H1 (cell line): ENCODE measurements around the gene ARHGEF40. TPM values are rescaled to one million over a fixed set of nuclear protein-coding genes. Genes with fewer than 3 reads are reported as not detected.

Experiments used
- CTCF ChIA-PET: fragments of 300-600 bp; sonication (Branson Sonifier 250); formaldehyde crosslinking; loops from one replicate; lab custom pipeline; 2021; ENCODE audit not compliant: partially characterized antibody; lab: Charles Lee
- POLR2A ChIA-PET: fragments of 300-600 bp; sonication (Branson Sonifier 250); formaldehyde crosslinking; loops from one replicate; lab custom pipeline; 2021; ENCODE audit warnings: inconsistent platforms; ENCODE audit not compliant: partially characterized antibody; lab: Charles Lee
- DNase-seq, 2 experiments: peaks; one replicate each; pipeline versions ENCODE4 v3.0.0 to v3.0.0-alpha.2; 2010 to 2022; ENCODE audit warnings: low spot score in 2 of 2, low read depth in 1 of 2, mixed read lengths in 1 of 2
- FAIRE-seq: peaks from 2 replicates; lab custom pipeline; 2011; peaks lifted over from hg19 to GRCh38; lab: Jason Lieb, UNC
- H2AFZ ChIP-seq: 2 replicates; pipeline ENCODE4 v1.8.1; 2012; ENCODE audit warnings: low read length, inconsistent platforms
- H2AK5ac ChIP-seq: 2 replicates; pipeline ENCODE4 v1.6.1; 2013; ENCODE audit warnings: low read depth, low read length
- H2BK120ac ChIP-seq: replicated peaks from 2 replicates; pipeline ENCODE3; 2013; ENCODE audit warnings: low read depth, low read length, inconsistent platforms
- H2BK12ac ChIP-seq: 2 replicates; pipeline ENCODE4 v1.6.1; 2013; ENCODE audit warnings: low read depth, low read length
- H2BK15ac ChIP-seq: 2 replicates; pipeline ENCODE4 v1.6.1; 2013; ENCODE audit warnings: low read length
- H2BK20ac ChIP-seq: 2 replicates; pipeline ENCODE4 v1.6.1; 2013; ENCODE audit warnings: low read length
- H2BK5ac ChIP-seq: 2 replicates; pipeline ENCODE4 v1.6.1; 2013; ENCODE audit warnings: low read depth, low read length
- H3K14ac ChIP-seq: 2 replicates; pipeline ENCODE4 v1.6.1; 2013; ENCODE audit warnings: inconsistent platforms; ENCODE audit not compliant: insufficient read length
- H3K18ac ChIP-seq: 2 replicates; pipeline ENCODE4 v1.6.1; 2013; ENCODE audit warnings: low read length; ENCODE audit errors: extremely low read depth
- H3K23ac ChIP-seq: 2 replicates; pipeline ENCODE4 v1.6.1; 2013; ENCODE audit warnings: inconsistent platforms; ENCODE audit not compliant: insufficient read length
- H3K23me2 ChIP-seq: 2 replicates; pipeline ENCODE4 v1.6.1; 2013; ENCODE audit warnings: low read depth, low read length
- H3K27ac ChIP-seq: 2 replicates; pipeline ENCODE4 v1.6.1; 2011; ENCODE audit warnings: low read depth, low read length, inconsistent platforms
- H3K27me3 ChIP-seq, 4 experiments: replicated peaks in 1 of 4; 1 replicate in 1 of 4; 2 replicates in 3 of 4; pipeline versions ENCODE4 v1.6.1 to v1.8.1; 2011 to 2013; ENCODE audit warnings: low read length in 3 of 4, mild to moderate bottlenecking in 3 of 4, inconsistent platforms in 2 of 4, mixed read lengths in 2 of 4, moderate library complexity in 1 of 4; ENCODE audit not compliant: control insufficient read depth in 3 of 4, insufficient read depth in 3 of 4; ENCODE audit errors: extremely low read depth in 1 of 4
- H3K36me3 ChIP-seq, 4 experiments: 2 replicates each; pipeline versions ENCODE4 v1.6.1 to v1.8.1; 2011 to 2013; ENCODE audit warnings: mild to moderate bottlenecking in 4 of 4, low read length in 3 of 4, moderate library complexity in 2 of 4, control low read depth in 1 of 4, inconsistent platforms in 1 of 4; ENCODE audit not compliant: insufficient read depth in 4 of 4, control insufficient read depth in 2 of 4
- H3K4ac ChIP-seq: replicated peaks from 2 replicates; pipeline ENCODE3; 2013; ENCODE audit warnings: low read length, low read depth, mixed read lengths, inconsistent platforms; ENCODE audit not compliant: insufficient read length
- H3K4me1 ChIP-seq, 4 experiments: replicated peaks in 1 of 4; 1 replicate in 1 of 4; 2 replicates in 3 of 4; pipeline versions ENCODE4 v1.6.1 to v1.8.1; 2011 to 2013; ENCODE audit warnings: low read length in 3 of 4, inconsistent platforms in 2 of 4, mixed read lengths in 1 of 4; ENCODE audit not compliant: insufficient read depth in 4 of 4, control insufficient read depth in 3 of 4
- H3K4me2 ChIP-seq, 2 experiments: 2 replicates each; pipeline versions ENCODE4 v1.6.1 to v1.8.1; 2011 to 2013; ENCODE audit warnings: low read depth in 2 of 2, low read length in 2 of 2, control low read depth in 1 of 2, inconsistent platforms in 1 of 2, mild to moderate bottlenecking in 1 of 2; ENCODE audit not compliant: insufficient read depth in 1 of 2
- H3K4me3 ChIP-seq, 4 experiments: fragments of 200-600, 300-600 bp in 1 of 4; sonication (generic), shearing (Covaris generic), sonication (Bioruptor Twin) in 1 of 4; 2 replicates each; pipeline versions ENCODE4 v1.5.1 to v1.8.1; 2011 to 2016; ENCODE audit warnings: low read length in 4 of 4, low read depth in 3 of 4, control low read depth in 2 of 4, inconsistent platforms in 2 of 4, mild to moderate bottlenecking in 2 of 4, mixed read lengths in 1 of 4, moderate library complexity in 1 of 4; ENCODE audit not compliant: insufficient read depth in 2 of 4; ENCODE audit errors: extremely low read depth in 1 of 4
- H3K56ac ChIP-seq: replicated peaks from 2 replicates; pipeline ENCODE3; 2013; ENCODE audit warnings: low read depth, mild to moderate bottlenecking, mixed read lengths, low read length, inconsistent platforms; ENCODE audit not compliant: insufficient read length
- H3K79me1 ChIP-seq: 2 replicates; pipeline ENCODE4 v1.6.1; 2013; ENCODE audit warnings: low read depth, low read length, control low read depth
- H3K79me2 ChIP-seq, 2 experiments: 2 replicates each; pipeline versions ENCODE4 v1.6.1 to v1.8.1; 2012 to 2013; ENCODE audit warnings: low read length in 2 of 2, mild to moderate bottlenecking in 2 of 2, inconsistent platforms in 1 of 2; ENCODE audit not compliant: insufficient read depth in 2 of 2, control insufficient read depth in 1 of 2
- H3K9ac ChIP-seq, 4 experiments: replicated peaks in 1 of 4; 1 replicate in 1 of 4; 2 replicates in 3 of 4; pipeline versions ENCODE4 v1.6.1 to v1.8.1; 2011 to 2013; ENCODE audit warnings: low read depth in 3 of 4, low read length in 3 of 4, control low read depth in 2 of 4, mild to moderate bottlenecking in 2 of 4, moderate library complexity in 2 of 4, inconsistent platforms in 1 of 4; ENCODE audit errors: extremely low read depth in 1 of 4
- H3K9me3 ChIP-seq, 2 experiments: 2 replicates each; pipeline versions ENCODE4 v1.6.1 to v1.8.1; 2012 to 2013; ENCODE audit warnings: mild to moderate bottlenecking in 2 of 2, moderate library complexity in 2 of 2, control low read depth in 1 of 2, inconsistent platforms in 1 of 2, low read depth in 1 of 2, low read length in 1 of 2, mixed read lengths in 1 of 2; ENCODE audit not compliant: insufficient read depth in 2 of 2
- H4K20me1 ChIP-seq, 2 experiments: replicated peaks in 1 of 2; 2 replicates each; pipeline versions ENCODE3 to v1.8.1; 2011 to 2013; ENCODE audit warnings: inconsistent platforms in 2 of 2, low read length in 2 of 2, mild to moderate bottlenecking in 1 of 2; ENCODE audit not compliant: insufficient read depth in 2 of 2, control insufficient read depth in 1 of 2
- H4K5ac ChIP-seq: 2 replicates; pipeline ENCODE4 v1.6.1; 2013; ENCODE audit warnings: low read length, low read depth, mixed read lengths, inconsistent platforms; ENCODE audit not compliant: insufficient read length
- H4K8ac ChIP-seq: 2 replicates; pipeline ENCODE4 v1.8.0; 2013; ENCODE audit warnings: mild to moderate bottlenecking, moderate library complexity, low read length, inconsistent platforms; ENCODE audit not compliant: insufficient read depth; ENCODE audit errors: extremely low read depth
- H4K91ac ChIP-seq: replicated peaks from 2 replicates; pipeline ENCODE3; 2013; ENCODE audit warnings: low read length, mixed read lengths, inconsistent platforms; ENCODE audit not compliant: insufficient read length
- CBX5 ChIP-seq: fragments of 300-800, 300-1000 bp; sonication (generic); IDR thresholded peaks from 2 replicates; pipeline ENCODE4 v1.7.1; 2016; ENCODE audit warnings: antibody characterized with exemption, low read length, low read depth
- GABPA ChIP-seq: IDR thresholded peaks from 2 replicates; pipeline ENCODE4 v1.6.1; 2011; ENCODE audit warnings: mild to moderate bottlenecking, low read length, moderate library complexity, borderline replicate concordance; ENCODE audit not compliant: insufficient read depth
- NANOG ChIP-seq: IDR thresholded peaks from 2 replicates; pipeline ENCODE4 v1.6.1; 2011; ENCODE audit warnings: low read length, low read depth, mild to moderate bottlenecking, inconsistent platforms; ENCODE audit not compliant: insufficient read depth, poor library complexity, severe bottlenecking
- POLR2AphosphoS5 ChIP-seq: IDR thresholded peaks from 2 replicates; pipeline ENCODE4 v1.6.1; 2011; ENCODE audit warnings: low read depth, low read length
- POU5F1 ChIP-seq: IDR thresholded peaks from 2 replicates; pipeline ENCODE4 v1.6.1; 2011; ENCODE audit warnings: low read depth, mild to moderate bottlenecking, low read length, moderate library complexity
- RFX5 ChIP-seq: IDR thresholded peaks from 2 replicates; pipeline ENCODE4 v1.6.1; 2011; ENCODE audit warnings: low read depth, low read length, improper control_type of control experiment, borderline replicate concordance
- SIX5 ChIP-seq: IDR thresholded peaks from 2 replicates; pipeline ENCODE4 v1.6.1; 2011; ENCODE audit warnings: mild to moderate bottlenecking, low read depth, low read length
- SUZ12 ChIP-seq: fragments of 200-600 bp; sonication (generic); IDR thresholded peaks from 2 replicates; pipeline ENCODE4 v1.6.1; 2012; ENCODE audit warnings: mild to moderate bottlenecking, inconsistent platforms, low read length, moderate library complexity, mixed read lengths
- TAF1 ChIP-seq: IDR thresholded peaks from 2 replicates; pipeline ENCODE4 v1.6.1; 2011; ENCODE audit warnings: mild to moderate bottlenecking, low read depth, low read length
- WGBS, 2 experiments: shearing (Covaris generic) in 1 of 2; methylation state at CpG; one replicate each; pipeline versions ENCODE4 v1.1.6 to v1.1.7; 2013 to 2015; ENCODE audit warnings: low lambda C conversion rate in 2 of 2, mixed read lengths in 2 of 2, inconsistent platforms in 1 of 2, low coverage in 1 of 2, missing lambda C conversion rate in 1 of 2; ENCODE audit not compliant: insufficient replicate concordance in 2 of 2, insufficient coverage in 1 of 2, insufficient read length in 1 of 2; ENCODE audit errors: extremely low coverage in 1 of 2, missing lambda C conversion rate in 1 of 2; 5-methylcytosine and 5-hydroxymethylcytosine counted together
- polyA plus RNA-seq, 7 experiments: library from polyadenylated mRNA; depleted of rRNA in 3 of 7; stranded (reverse) in 5 of 7; unstranded in 2 of 7; fragments of >200 nt in 5 of 7; fragments of 200-250 nt in 2 of 7; gene quantifications; 1 replicate in 5 of 7; 2 replicates in 1 of 7; 4 replicates in 1 of 7; pipeline versions ENCODE4 v1.2.1 to v1.2.3, GENCODE V29; 2011 to 2013; ENCODE audit warnings: missing spikeins in 2 of 7, mixed read lengths in 2 of 7
- total RNA-seq: library from RNA; stranded (reverse); fragmentation: NEBNext Ultra II Directional; extraction: Animal tissue kit (Norgen Biotek cat#: 25700); gene quantifications from 2 replicates; pipeline ENCODE4 v1.2.1, GENCODE V29; 2021
- TF ChIP-seq, protein P1 (sequence below): IDR thresholded peaks from 2 replicates; pipeline ENCODE4 v1.6.1; 2011; ENCODE audit warnings: low read depth, mild to moderate bottlenecking, low read length; ENCODE audit not compliant: insufficient read depth
- TF ChIP-seq, protein P2 (sequence below), 3 experiments: IDR thresholded peaks; 1 replicate in 2 of 3; 2 replicates in 1 of 3; pipeline versions ENCODE4 v1.5.1 to v1.6.1; 2011; ENCODE audit warnings: low read length in 3 of 3, mild to moderate bottlenecking in 3 of 3, inconsistent platforms in 2 of 3, low read depth in 1 of 3, moderate library complexity in 1 of 3; ENCODE audit not compliant: insufficient read depth in 1 of 3; ENCODE audit errors: control extremely low read depth in 1 of 3

The ARHGEF40 gene
- total and polyA plus RNA-seq, 2 of the 8 experiments (the other 6 are each of a cell fraction or from before 2014, with no cell fraction given), result 53.1 to 101 TPM

DNA sequence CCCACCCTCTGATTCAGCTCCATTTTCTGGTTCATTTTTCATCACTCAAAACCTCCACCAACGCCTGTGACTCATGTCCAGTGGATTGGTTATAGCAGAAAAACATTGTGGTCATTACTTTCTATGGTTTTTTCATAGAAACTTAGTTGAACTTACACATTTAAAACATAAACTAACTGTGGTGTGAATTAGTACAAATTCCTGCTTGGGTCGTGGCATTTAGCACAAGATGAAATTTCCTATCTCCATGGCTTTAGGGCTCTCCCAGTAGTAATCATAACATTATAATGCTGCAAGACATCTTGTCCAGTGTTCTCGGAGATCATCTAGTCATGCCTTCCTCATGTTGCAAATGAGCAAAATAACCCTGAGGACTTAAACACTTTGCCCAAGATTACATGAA, 20.8 kb upstream of the ARHGEF40 start:
- no peaks in the 10 kb centered on the region for H3K36me3 ChIP-seq
- peaks cover 0 to under 1% (median 0%) of the 10 kb centered on the region in 4 experiments; a peak in 1 of 7 replicates for H3K4me1 ChIP-seq
- no peak overlapping the region for H2AK5ac ChIP-seq
- H2BK12ac ChIP-seq, result no peak overlapping the region
- ChIA-PET CTCF (interaction anchor here (0.9 to 3.7 kb wide), 7 partner anchors 10 to 78 kb away, joined by 3 to 28 read pairs (median 7); no protein-coding TSS in a partner anchor), POLR2A (interaction anchor here (1.3 kb wide), 1 partner anchor 10 kb away, joined by 3 read pairs; no protein-coding TSS in a partner anchor)
- no peak overlapping the region for H3K18ac ChIP-seq
- H3K23ac ChIP-seq, result no peak overlapping the region
- no peak overlapping the region for H2BK15ac ChIP-seq
- no peak for DNase-seq
- H3K4me3 ChIP-seq, result no peak overlapping the region
- H3K9ac ChIP-seq, result no peak overlapping the region
- H3K23me2 ChIP-seq, result no peaks in the 10 kb centered on the region
- no peak overlapping the region for H3K4me2 ChIP-seq
- H4K20me1 ChIP-seq, result no peaks in the 10 kb centered on the region
- no peak overlapping the region for H2BK120ac ChIP-seq
- H3K79me2 ChIP-seq, result no peaks in the 10 kb centered on the region
- no peak overlapping the region for H2BK5ac ChIP-seq
- no peaks in the 10 kb centered on the region for H3K79me1 ChIP-seq
- H4K91ac ChIP-seq, result no peak overlapping the region
- no peak overlapping the region for H3K56ac ChIP-seq
- no peaks in the 10 kb centered on the region for H3K27me3 ChIP-seq
- no peak overlapping the region for H4K5ac ChIP-seq
- no peak overlapping the region for H4K8ac ChIP-seq
- no peaks in the 10 kb centered on the region for H3K9me3 ChIP-seq
- no peak overlapping the region for H3K27ac ChIP-seq
- FAIRE-seq, result no peak
- no peak overlapping the region for H3K14ac ChIP-seq
- no peak overlapping the region for H2BK20ac ChIP-seq
- no peak overlapping the region for H2AFZ ChIP-seq
- no peak overlapping the region for H3K4ac ChIP-seq
- WGBS, 2 experiments, result 82% methylated on average over 3 of the region's 3 CpGs; no CpG with 5 or more reads in 1 of the 2 experiments
- no peak for TF ChIP-seq SUZ12
- TF ChIP-seq, protein P1, sequence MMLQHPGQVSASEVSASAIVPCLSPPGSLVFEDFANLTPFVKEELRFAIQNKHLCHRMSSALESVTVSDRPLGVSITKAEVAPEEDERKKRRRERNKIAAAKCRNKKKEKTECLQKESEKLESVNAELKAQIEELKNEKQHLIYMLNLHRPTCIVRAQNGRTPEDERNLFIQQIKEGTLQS, result no peak
- TF ChIP-seq NANOG, result no peak
- TF ChIP-seq CBX5, result no peak
- TF ChIP-seq POU5F1, result no peak
- TF ChIP-seq SIX5, result no peak
- TF ChIP-seq, protein P2, sequence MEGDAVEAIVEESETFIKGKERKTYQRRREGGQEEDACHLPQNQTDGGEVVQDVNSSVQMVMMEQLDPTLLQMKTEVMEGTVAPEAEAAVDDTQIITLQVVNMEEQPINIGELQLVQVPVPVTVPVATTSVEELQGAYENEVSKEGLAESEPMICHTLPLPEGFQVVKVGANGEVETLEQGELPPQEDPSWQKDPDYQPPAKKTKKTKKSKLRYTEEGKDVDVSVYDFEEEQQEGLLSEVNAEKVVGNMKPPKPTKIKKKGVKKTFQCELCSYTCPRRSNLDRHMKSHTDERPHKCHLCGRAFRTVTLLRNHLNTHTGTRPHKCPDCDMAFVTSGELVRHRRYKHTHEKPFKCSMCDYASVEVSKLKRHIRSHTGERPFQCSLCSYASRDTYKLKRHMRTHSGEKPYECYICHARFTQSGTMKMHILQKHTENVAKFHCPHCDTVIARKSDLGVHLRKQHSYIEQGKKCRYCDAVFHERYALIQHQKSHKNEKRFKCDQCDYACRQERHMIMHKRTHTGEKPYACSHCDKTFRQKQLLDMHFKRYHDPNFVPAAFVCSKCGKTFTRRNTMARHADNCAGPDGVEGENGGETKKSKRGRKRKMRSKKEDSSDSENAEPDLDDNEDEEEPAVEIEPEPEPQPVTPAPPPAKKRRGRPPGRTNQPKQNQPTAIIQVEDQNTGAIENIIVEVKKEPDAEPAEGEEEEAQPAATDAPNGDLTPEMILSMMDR (IDR thresholded peaks at IDR 0.05; ENCODE audit: control extremely low read depth in 1 of 3, insufficient read depth in 1 of 3, low read depth in 1 of 3, low read length in 3 of 3), result no peak
- TF ChIP-seq TAF1, result no peak
- no peak for TF ChIP-seq GABPA
- no peak for TF ChIP-seq POLR2AphosphoS5
- no peak for TF ChIP-seq RFX5
